ENCODE measurements around the gene KCNK3.

Gene KCNK3

DNA sequence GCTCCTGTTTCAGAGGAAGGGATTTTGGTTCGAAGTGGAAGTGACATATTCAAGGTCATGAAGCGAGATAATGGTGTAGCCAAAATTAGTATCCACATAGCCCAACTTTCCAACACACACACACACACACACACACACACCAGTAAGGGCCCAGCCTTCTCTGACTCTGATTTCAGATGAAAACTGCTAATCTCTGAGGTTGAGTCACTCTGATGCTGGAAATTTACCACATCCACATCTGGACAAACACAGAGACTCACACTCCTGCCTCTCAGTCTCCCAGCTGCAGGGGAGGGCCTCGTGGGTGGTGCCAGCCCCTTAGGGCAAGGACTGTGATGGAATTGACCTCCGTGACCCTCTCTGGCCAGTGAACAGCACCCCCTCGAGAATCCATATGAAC lies 42.6 kb downstream of the KCNK3 start:
- Histone ChIP-seq H3K79me2 (ENCODE audit: low read length) (no peaks in the 10 kb centered on the region), H3K9me3 (replicated peaks; ENCODE audit: insufficient read depth, low read length) (no peaks in the 10 kb centered on the region), H3K27ac (ENCODE audit: low read length) (no peak overlapping the region), H3K9ac (ENCODE audit: low read length) (no peak overlapping the region), H4K20me1 (ENCODE audit: insufficient read depth, low read length) (no peaks in the 10 kb centered on the region), H3K4me1 (ENCODE audit: low read length) (no peaks in the 10 kb centered on the region), H3K27me3 (replicated peaks; ENCODE audit: insufficient read depth, low read length) (peaks cover 78% of the 10 kb centered on the region), H3K36me3 (replicated peaks; ENCODE audit: insufficient read depth, low read length) (no peaks in the 10 kb centered on the region), H3K4me2 (ENCODE audit: low read depth, low read length) (no peak overlapping the region), H3F3A (ENCODE audit: insufficient read depth, low read length) (no peaks in the 10 kb centered on the region), H2AFZ (ENCODE audit: low read length) (no peak overlapping the region), H3K4me3 (ENCODE audit: low read length) (no peak overlapping the region), H3K9me2 (replicated peaks; ENCODE audit: insufficient read depth, low read length) (no peaks in the 10 kb centered on the region)
- TF ChIP-seq, protein P1, sequence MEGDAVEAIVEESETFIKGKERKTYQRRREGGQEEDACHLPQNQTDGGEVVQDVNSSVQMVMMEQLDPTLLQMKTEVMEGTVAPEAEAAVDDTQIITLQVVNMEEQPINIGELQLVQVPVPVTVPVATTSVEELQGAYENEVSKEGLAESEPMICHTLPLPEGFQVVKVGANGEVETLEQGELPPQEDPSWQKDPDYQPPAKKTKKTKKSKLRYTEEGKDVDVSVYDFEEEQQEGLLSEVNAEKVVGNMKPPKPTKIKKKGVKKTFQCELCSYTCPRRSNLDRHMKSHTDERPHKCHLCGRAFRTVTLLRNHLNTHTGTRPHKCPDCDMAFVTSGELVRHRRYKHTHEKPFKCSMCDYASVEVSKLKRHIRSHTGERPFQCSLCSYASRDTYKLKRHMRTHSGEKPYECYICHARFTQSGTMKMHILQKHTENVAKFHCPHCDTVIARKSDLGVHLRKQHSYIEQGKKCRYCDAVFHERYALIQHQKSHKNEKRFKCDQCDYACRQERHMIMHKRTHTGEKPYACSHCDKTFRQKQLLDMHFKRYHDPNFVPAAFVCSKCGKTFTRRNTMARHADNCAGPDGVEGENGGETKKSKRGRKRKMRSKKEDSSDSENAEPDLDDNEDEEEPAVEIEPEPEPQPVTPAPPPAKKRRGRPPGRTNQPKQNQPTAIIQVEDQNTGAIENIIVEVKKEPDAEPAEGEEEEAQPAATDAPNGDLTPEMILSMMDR (IDR thresholded peaks at IDR 0.05; ENCODE audit: low read length), result no peak
- TF ChIP-seq EZH2phosphoT487 (IDR thresholded peaks at IDR 0.05; ENCODE audit: low read length), result no peak
- TF ChIP-seq EZH2 (optimal IDR thresholded peaks at IDR 0.05; ENCODE audit: low read depth, low read length), result no peak
- DNase-seq, result no peak

DNA sequence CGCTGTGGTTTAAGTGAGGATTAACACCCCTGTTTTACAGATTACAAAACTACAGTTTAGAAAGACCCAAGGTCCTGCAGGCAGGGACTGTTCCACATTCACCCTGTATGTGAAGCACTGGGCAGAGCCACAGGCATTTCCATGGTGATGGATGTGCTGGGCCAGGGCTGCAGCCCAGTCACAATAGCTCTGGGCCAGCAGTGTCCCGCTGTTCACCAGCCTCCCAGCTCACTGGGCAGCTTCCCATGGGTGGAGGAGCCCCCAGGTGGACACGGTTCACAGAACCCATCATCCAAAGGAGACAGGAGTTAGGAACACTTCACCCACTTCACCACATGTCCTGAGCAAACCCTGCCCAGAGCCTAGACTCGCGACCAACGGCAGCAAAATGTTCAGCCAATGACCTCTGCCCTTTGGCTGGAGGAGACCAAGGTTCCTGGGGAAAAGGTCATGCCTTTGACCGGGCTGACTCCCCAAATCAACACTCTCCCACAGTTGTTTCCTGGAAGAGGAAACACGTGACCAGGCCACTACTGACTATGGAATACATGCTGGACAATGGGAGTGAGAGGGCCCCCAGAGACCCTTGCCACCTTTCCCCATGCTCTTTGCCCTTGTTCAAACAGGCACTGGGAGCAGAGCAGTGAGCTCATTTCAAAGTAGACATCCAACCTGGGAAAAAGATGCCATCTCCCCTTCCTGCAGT lies 43.5 kb downstream of the KCNK3 start:
- DNase-seq, result no peak
- H3K9ac ChIP-seq (ENCODE audit: low read length), result no peak overlapping the region
- no peak overlapping the region for H3K4me3 ChIP-seq (ENCODE audit: low read length)
- no peak overlapping the region for H2AFZ ChIP-seq (ENCODE audit: low read length)
- H3F3A ChIP-seq (ENCODE audit: insufficient read depth, low read length), result no peaks in the 10 kb centered on the region
- H4K20me1 ChIP-seq (ENCODE audit: insufficient read depth, low read length), result no peaks in the 10 kb centered on the region
- H3K27ac ChIP-seq (ENCODE audit: low read length), result no peak overlapping the region
- TF ChIP-seq EZH2phosphoT487 (IDR thresholded peaks at IDR 0.05; ENCODE audit: low read length) (no peak), EZH2 (optimal IDR thresholded peaks at IDR 0.05; ENCODE audit: low read depth, low read length) (no peak)
- TF ChIP-seq, protein P1 (IDR thresholded peaks at IDR 0.05; ENCODE audit: low read length), result no peak
- no peaks in the 10 kb centered on the region for H3K9me3 ChIP-seq (replicated peaks; ENCODE audit: insufficient read depth, low read length)
- no peak overlapping the region for H3K4me2 ChIP-seq (ENCODE audit: low read depth, low read length)
- no peaks in the 10 kb centered on the region for H3K4me1 ChIP-seq (ENCODE audit: low read length)
- H3K79me2 ChIP-seq (ENCODE audit: low read length), result no peaks in the 10 kb centered on the region
- peaks cover 77% of the 10 kb centered on the region for H3K27me3 ChIP-seq (replicated peaks; ENCODE audit: insufficient read depth, low read length)
- H3K9me2 ChIP-seq (replicated peaks; ENCODE audit: insufficient read depth, low read length), result no peaks in the 10 kb centered on the region
- H3K36me3 ChIP-seq (replicated peaks; ENCODE audit: insufficient read depth, low read length), result no peaks in the 10 kb centered on the region

DNA sequence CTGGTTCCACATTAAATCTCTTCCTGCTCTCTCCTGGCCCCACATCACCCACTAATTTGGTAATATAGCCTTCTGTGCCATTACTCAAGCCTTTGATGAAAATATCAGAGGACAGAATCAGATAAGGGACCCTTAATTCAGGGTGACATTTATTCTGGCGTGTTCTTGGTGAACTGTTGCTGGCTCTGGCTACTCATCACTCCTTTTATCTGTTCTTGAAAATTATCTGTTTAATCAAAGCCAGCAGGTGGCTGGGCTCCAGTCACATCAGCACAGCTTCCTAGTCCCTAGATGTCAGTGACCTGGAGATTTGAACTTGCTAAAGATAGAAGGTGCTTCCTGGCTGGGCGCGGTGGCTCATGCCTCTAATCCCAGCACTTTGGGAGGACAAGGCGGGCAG lies 44.7 kb downstream of the KCNK3 start:
- Histone ChIP-seq H3K9me3 (replicated peaks; ENCODE audit: insufficient read depth, low read length) (no peaks in the 10 kb centered on the region), H3K27ac (ENCODE audit: low read length) (no peak overlapping the region), H3K36me3 (replicated peaks; ENCODE audit: insufficient read depth, low read length) (no peaks in the 10 kb centered on the region), H3K79me2 (ENCODE audit: low read length) (no peaks in the 10 kb centered on the region), H3K27me3 (replicated peaks; ENCODE audit: insufficient read depth, low read length) (peaks cover 69% of the 10 kb centered on the region), H3K9me2 (replicated peaks; ENCODE audit: insufficient read depth, low read length) (no peaks in the 10 kb centered on the region), H3K4me3 (ENCODE audit: low read length) (no peak overlapping the region), H3K4me2 (ENCODE audit: low read depth, low read length) (no peak overlapping the region), H3F3A (ENCODE audit: insufficient read depth, low read length) (no peaks in the 10 kb centered on the region), H3K9ac (ENCODE audit: low read length) (no peak overlapping the region), H3K4me1 (ENCODE audit: low read length) (no peaks in the 10 kb centered on the region), H4K20me1 (ENCODE audit: insufficient read depth, low read length) (no peaks in the 10 kb centered on the region), H2AFZ (ENCODE audit: low read length) (no peak overlapping the region)
- TF ChIP-seq EZH2 (optimal IDR thresholded peaks at IDR 0.05; ENCODE audit: low read depth, low read length) (no peak), EZH2phosphoT487 (IDR thresholded peaks at IDR 0.05; ENCODE audit: low read length) (no peak)
- TF ChIP-seq, protein P1 (IDR thresholded peaks at IDR 0.05; ENCODE audit: low read length), result no peak
- DNase-seq, result no peak
